Effector memory CD4-positive, alpha-beta T cell (primary cell): ENCODE results near the gene ZNG1A.
"Not testable (repeated sequence)": the region's sequence is repeated elsewhere in the genome, so short reads cannot be mapped to it uniquely, and the experiment has no call there.

Experiments
- DNase-seq, 3 donors: peaks; one replicate each; pipeline ENCODE4 v3.0.0-alpha.2; 2020
- H3K27ac ChIP-seq: 2 replicates; pipeline ENCODE4 v1.7.0; 2013; ENCODE audit warnings: mild to moderate bottlenecking, low read length, moderate library complexity; ENCODE audit not compliant: insufficient read depth, poor library complexity, severe bottlenecking
- H3K27me3 ChIP-seq: replicated peaks from 2 replicates; pipeline ENCODE4 v1.7.0; 2013; ENCODE audit warnings: mild to moderate bottlenecking, low read length; ENCODE audit not compliant: insufficient read depth, control insufficient read depth, poor library complexity, severe bottlenecking
- H3K36me3 ChIP-seq: 2 replicates; pipeline ENCODE4 v1.7.0; 2013; ENCODE audit warnings: mild to moderate bottlenecking, low read length, moderate library complexity; ENCODE audit not compliant: control insufficient read depth, insufficient read depth
- H3K4me1 ChIP-seq: 2 replicates; pipeline ENCODE4 v1.7.0; 2013; ENCODE audit warnings: low read length, mild to moderate bottlenecking; ENCODE audit not compliant: control insufficient read depth, insufficient read depth, poor library complexity, severe bottlenecking
- H3K4me3 ChIP-seq: 2 replicates; pipeline ENCODE4 v1.7.0; 2013; ENCODE audit warnings: low read length, low read depth, mild to moderate bottlenecking; ENCODE audit not compliant: insufficient read depth, poor library complexity, severe bottlenecking
- H3K9me3 ChIP-seq: 2 replicates; pipeline ENCODE4 v1.7.0; 2013; ENCODE audit warnings: mild to moderate bottlenecking, low read length, moderate library complexity; ENCODE audit not compliant: control insufficient read depth

The ZNG1A gene

GRCh38 chr9:115118-115451, 63.8 kb downstream of the ZNG1A start:
- H3K27me3 ChIP-seq, result peaks cover 33% of the 10 kb centered on the region
- H3K4me3 ChIP-seq, DNase-seq, H3K36me3 ChIP-seq, H3K27ac ChIP-seq, H3K9me3 ChIP-seq: not testable (repeated sequence)
- peaks cover 16% of the 10 kb centered on the region for H3K4me1 ChIP-seq

- Histone ChIP-seq H3K4me3 (peak overlapping the region; percentile 51), H3K4me1 (peaks cover 16% of the 10 kb centered on the region), H3K27me3 (peaks cover 33% of the 10 kb centered on the region)
- not testable (repeated sequence) for H3K27ac ChIP-seq, H3K36me3 ChIP-seq, DNase-seq, H3K9me3 ChIP-seq
Measured at GRCh38 chr9:114267-115117, 64.4 kb downstream of the ZNG1A start.

DNA sequence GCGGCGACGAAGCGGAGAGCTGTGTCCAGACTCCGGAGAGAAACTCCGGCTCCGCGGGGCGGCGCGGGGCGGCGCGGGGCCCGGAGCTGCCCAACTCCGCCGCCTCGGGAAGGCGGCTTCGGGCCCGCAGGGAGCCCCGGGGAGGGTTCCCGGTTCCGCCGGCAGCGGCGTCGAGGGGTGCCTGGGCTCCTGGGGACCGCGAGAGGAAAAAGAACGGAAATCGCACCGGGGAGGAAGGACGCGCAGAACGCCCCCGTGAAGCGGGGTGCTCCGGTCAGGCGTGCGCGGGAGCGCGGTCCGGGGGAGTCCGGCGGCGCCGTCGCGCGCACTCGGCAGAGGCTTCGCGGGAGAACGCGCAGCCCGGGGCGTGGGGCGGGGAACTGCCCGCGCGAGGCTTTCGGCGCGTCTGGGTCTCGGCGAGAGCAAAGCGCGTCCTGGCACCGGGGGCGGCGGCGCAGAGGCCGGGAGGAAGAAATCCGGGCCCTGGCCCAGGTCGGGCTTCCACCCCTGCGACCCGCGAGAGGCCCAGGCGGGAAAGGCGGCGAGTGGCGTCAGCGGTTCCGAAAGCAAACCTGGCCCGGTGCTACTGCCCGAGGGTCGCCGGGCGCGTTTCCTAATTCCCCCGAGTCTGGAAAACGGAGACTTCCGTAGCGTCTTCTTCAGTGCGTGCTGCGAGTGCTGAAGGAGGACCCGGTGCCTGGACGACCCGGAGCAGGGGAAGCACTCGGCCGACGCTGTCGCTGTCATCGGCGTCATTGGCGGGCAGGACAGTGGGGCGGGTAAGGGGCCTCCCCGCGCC, 65.2 kb downstream of the ZNG1A start:
- peaks cover 16% of the 10 kb centered on the region for H3K4me1 ChIP-seq
- not testable (repeated sequence) for H3K9me3 ChIP-seq, H3K36me3 ChIP-seq, DNase-seq, H3K27ac ChIP-seq
- H3K27me3 ChIP-seq, result peaks cover 33% of the 10 kb centered on the region
- H3K4me3 ChIP-seq, result peak overlapping the region; percentile 51

GRCh38 chr9:112589-113467, 66.0 kb downstream of the ZNG1A start:
- H3K27me3 ChIP-seq, result peaks cover 30% of the 10 kb centered on the region
- peaks cover 16% of the 10 kb centered on the region for H3K4me1 ChIP-seq
- not testable (repeated sequence) for H3K9me3 ChIP-seq, H3K27ac ChIP-seq, H3K4me3 ChIP-seq, H3K36me3 ChIP-seq, DNase-seq

DNA sequence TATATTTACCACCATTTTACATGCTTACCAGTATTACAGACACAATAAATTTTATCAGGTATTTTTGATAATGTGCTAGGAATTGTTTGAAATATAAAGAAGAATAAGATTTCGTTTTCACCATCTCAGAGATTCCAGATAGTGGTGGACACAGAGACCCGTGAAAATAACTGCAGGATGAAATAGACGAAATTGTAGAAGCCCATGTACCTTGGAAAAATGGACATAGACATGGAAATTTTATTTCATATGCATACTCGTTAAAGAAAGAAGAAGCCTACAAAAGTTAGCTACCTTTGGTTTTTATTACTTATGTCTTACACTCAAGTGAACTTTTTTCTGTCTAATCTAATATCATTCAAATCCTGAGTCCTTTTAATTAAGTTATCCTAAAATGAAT, 68.2 kb downstream of the ZNG1A start:
- H3K4me3 ChIP-seq, H3K27ac ChIP-seq, DNase-seq, H3K9me3 ChIP-seq, H3K36me3 ChIP-seq: not testable (repeated sequence)
- peaks cover 29% of the 10 kb centered on the region for H3K27me3 ChIP-seq
- peaks cover 16% of the 10 kb centered on the region for H3K4me1 ChIP-seq

DNA sequence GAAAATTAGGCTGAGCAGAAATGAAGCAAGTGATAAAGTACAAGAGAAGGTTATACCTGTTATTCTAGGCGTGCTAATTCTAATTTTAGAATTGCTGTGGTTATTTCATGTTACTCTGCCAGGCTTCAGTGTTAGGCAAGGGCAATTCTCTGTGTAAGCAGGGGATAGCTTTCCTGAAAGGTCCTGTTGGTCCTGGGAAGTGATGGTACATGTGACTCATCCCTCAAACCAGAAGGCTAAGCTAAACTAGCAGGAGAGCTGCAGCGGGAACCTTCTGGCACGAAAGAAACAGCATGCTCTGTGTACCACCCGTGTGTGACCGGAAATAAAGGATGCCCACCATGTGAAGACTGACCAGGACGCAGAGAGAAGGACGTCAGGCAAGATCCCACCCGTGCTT, 69.3 kb downstream of the ZNG1A start:
- H3K27ac ChIP-seq, H3K36me3 ChIP-seq, DNase-seq, H3K4me3 ChIP-seq, H3K9me3 ChIP-seq: not testable (repeated sequence)
- peaks cover 10% of the 10 kb centered on the region for H3K4me1 ChIP-seq
- H3K27me3 ChIP-seq, result peaks cover 22% of the 10 kb centered on the region

GRCh38 chr9:108742-109495, 69.9 kb downstream of the ZNG1A start:
- H3K4me1 ChIP-seq, DNase-seq, H3K27ac ChIP-seq, H3K36me3 ChIP-seq, H3K9me3 ChIP-seq, H3K4me3 ChIP-seq: not testable (repeated sequence)
- peaks cover 17% of the 10 kb centered on the region for H3K27me3 ChIP-seq

GRCh38 chr9:105991-106390, 72.9 kb downstream of the ZNG1A start:
- H3K27ac ChIP-seq, DNase-seq, H3K27me3 ChIP-seq, H3K4me3 ChIP-seq, H3K9me3 ChIP-seq, H3K4me1 ChIP-seq, H3K36me3 ChIP-seq: not testable (repeated sequence)

DNA sequence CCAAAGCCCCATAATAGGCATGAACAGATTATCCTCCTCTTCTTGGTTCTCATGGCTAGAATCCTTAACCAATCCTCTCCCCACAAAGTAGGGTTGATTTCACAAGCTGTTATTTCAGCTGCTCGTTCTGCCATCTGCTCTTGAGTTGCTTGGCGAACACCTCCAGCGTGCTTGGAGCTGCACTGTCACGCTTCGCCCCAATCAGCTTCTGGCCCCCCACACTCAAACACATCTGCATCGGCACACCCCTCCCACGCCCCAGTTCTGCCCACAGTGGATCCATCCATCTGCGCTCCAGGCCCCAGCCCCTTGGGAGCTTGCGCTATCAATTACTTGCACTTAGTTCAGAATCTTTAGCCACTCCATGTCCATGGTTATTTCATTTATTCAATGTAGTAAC, 78.4 kb downstream of the ZNG1A start:
- H3K4me3 ChIP-seq, H3K4me1 ChIP-seq, DNase-seq, H3K9me3 ChIP-seq, H3K27ac ChIP-seq, H3K27me3 ChIP-seq, H3K36me3 ChIP-seq: not testable (repeated sequence)
